ENCODE measurements around the gene PAN2.

PAN2 gene

GRCh38 chr12:56315249-56315621 lies 18.6 kb downstream of the PAN2 start:
- Histone ChIP-seq H2BK15ac (ENCODE audit: low read depth, poor library complexity, severe bottlenecking) (peak overlapping the region; percentile 13), H2BK12ac (ENCODE audit: low read length in 2 of 2) (peak overlapping the region; percentile 66 to 86), H4K8ac (ENCODE audit: low read length) (peak overlapping the region; percentile 85), H3K4ac (ENCODE audit: low read depth in 1 of 2, low read length in 2 of 2) (peak overlapping the region; percentile 46 to 90), H3K14ac (ENCODE audit: low read length in 2 of 2) (peak overlapping the region in 1 of 2 experiments; percentile 91), H2AK5ac (ENCODE audit: low read length, severe bottlenecking) (peak overlapping the region; percentile 86), H3K18ac (ENCODE audit: low read depth in 1 of 2, low read length in 2 of 2) (peak overlapping the region; percentile 56 to 91), H3K4me2 (ENCODE audit: low read length, poor library complexity, severe bottlenecking) (peak overlapping the region; percentile 88), H2AFZ (ENCODE audit: low read depth, low read length) (peak overlapping the region; percentile 60), H2BK120ac (ENCODE audit: low read depth, low read length) (peak overlapping the region; percentile 62), H3K9ac (ENCODE audit: low read length) (peak overlapping the region; percentile 96), H3K27ac (ENCODE audit: low read length, poor library complexity, severe bottlenecking) (peak overlapping the region; percentile 91), H3K36me3 (ENCODE audit: control insufficient read depth in 1 of 2, insufficient read depth in 2 of 2, low read depth in 1 of 2, low read length in 2 of 2) (peaks cover 33 to 40% of the 10 kb centered on the region in 2 experiments), H3K4me1 (ENCODE audit: control insufficient read depth, insufficient read depth, low read depth, low read length) (peaks cover 6% of the 10 kb centered on the region), H3K4me3 (ENCODE audit: insufficient read depth in 1 of 2, low read depth in 1 of 2, low read length in 2 of 2) (peak overlapping the region; percentile 91 to 100), H3K27me3 (ENCODE audit: control insufficient read depth in 1 of 2, insufficient read depth in 1 of 2, low read length in 2 of 2) (no peaks in the 10 kb centered on the region), H2BK5ac (ENCODE audit: low read depth, low read length, poor library complexity, severe bottlenecking) (peak overlapping the region; percentile 48), H3K23ac (ENCODE audit: low read length in 2 of 2) (peak overlapping the region; percentile 6 to 22), H3K9me3 (ENCODE audit: control insufficient read depth, low read length) (no peaks in the 10 kb centered on the region), H3K79me1 (replicated peaks; ENCODE audit: low read length, poor library complexity, severe bottlenecking) (peaks cover 11% of the 10 kb centered on the region), H4K91ac (ENCODE audit: low read length) (peak overlapping the region; percentile 95)
- WGBS = 6% methylated on average over 11 of the region's 11 CpGs
- no peak for DNase-seq

DNA sequence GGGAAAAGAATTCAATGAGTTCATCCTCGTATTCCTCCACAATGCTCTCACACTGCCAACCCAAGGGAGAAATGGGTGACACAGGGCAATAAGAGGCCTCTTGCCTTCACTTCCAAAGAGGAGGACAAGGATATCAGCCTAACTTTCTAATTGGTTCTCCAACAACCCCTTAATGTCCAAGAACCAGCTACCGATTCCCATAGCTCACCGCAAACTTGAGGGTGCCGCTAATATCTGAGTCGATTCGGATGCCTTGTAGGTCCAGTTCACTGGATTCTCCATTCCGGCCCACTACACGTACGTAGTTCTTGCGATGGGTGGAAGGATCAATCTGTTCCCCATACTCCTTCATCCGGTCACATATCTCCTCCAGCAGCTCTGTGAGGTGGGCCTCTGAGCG lies 22.8 kb downstream of the PAN2 start:
- Histone ChIP-seq H2BK12ac (ENCODE audit: low read length in 2 of 2) (no peak overlapping the region), H4K8ac (ENCODE audit: low read length) (no peak overlapping the region), H2AFZ (ENCODE audit: low read depth, low read length) (no peak overlapping the region), H3K18ac (ENCODE audit: low read depth in 1 of 2, low read length in 2 of 2) (no peak overlapping the region), H3K4me3 (ENCODE audit: insufficient read depth in 1 of 2, low read depth in 1 of 2, low read length in 2 of 2) (no peak overlapping the region), H2BK120ac (ENCODE audit: low read depth, low read length) (no peak overlapping the region), H3K14ac (ENCODE audit: low read length in 2 of 2) (no peak overlapping the region), H3K9ac (ENCODE audit: low read length) (no peak overlapping the region), H3K36me3 (ENCODE audit: control insufficient read depth in 1 of 2, insufficient read depth in 2 of 2, low read depth in 1 of 2, low read length in 2 of 2) (peaks cover 34 to 59% of the 10 kb centered on the region in 2 experiments), H4K91ac (ENCODE audit: low read length) (no peak overlapping the region), H3K4me1 (ENCODE audit: control insufficient read depth, insufficient read depth, low read depth, low read length) (peaks cover 8% of the 10 kb centered on the region), H3K4ac (ENCODE audit: low read depth in 1 of 2, low read length in 2 of 2) (no peak overlapping the region), H3K4me2 (ENCODE audit: low read length, poor library complexity, severe bottlenecking) (no peak overlapping the region), H3K23ac (ENCODE audit: low read length in 2 of 2) (no peak overlapping the region), H2AK5ac (ENCODE audit: low read length, severe bottlenecking) (no peak overlapping the region), H3K27me3 (ENCODE audit: control insufficient read depth in 1 of 2, insufficient read depth in 1 of 2, low read length in 2 of 2) (no peaks in the 10 kb centered on the region), H3K79me1 (replicated peaks; ENCODE audit: low read length, poor library complexity, severe bottlenecking) (peaks cover 15% of the 10 kb centered on the region), H2BK15ac (ENCODE audit: low read depth, poor library complexity, severe bottlenecking) (no peak overlapping the region), H2BK5ac (ENCODE audit: low read depth, low read length, poor library complexity, severe bottlenecking) (no peak overlapping the region), H3K9me3 (ENCODE audit: control insufficient read depth, low read length) (no peaks in the 10 kb centered on the region), H3K27ac (ENCODE audit: low read length, poor library complexity, severe bottlenecking) (no peak overlapping the region)
- no peak for DNase-seq
- 95% methylated on average over 12 of the region's 12 CpGs for WGBS

DNA sequence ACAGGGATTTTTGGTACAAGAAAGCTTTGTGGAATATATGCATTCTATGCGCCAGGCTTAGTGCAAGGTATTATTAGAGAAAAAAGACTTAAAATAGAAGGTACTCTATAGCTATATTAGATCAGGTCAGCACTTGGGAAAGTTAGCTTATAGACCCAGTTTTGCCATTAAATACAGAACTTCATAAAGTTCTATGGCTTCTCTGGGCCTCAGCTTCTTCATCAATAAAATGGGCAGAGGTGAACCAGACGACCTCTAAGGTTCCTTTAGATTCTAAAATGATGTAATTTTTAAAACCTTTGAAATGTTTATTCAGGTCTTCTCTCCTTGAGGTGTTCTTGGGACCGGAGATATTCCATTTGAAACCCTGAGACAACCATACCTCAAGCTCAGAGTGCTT lies 25.1 kb downstream of the PAN2 start:
- Histone ChIP-seq H3K4me3 (ENCODE audit: insufficient read depth in 1 of 2, low read depth in 1 of 2, low read length in 2 of 2) (no peak overlapping the region), H2BK5ac (ENCODE audit: low read depth, low read length, poor library complexity, severe bottlenecking) (no peak overlapping the region), H3K9me3 (ENCODE audit: control insufficient read depth, low read length) (no peaks in the 10 kb centered on the region), H3K4me1 (ENCODE audit: control insufficient read depth, insufficient read depth, low read depth, low read length) (peaks cover 2% of the 10 kb centered on the region), H3K4me2 (ENCODE audit: low read length, poor library complexity, severe bottlenecking) (no peak overlapping the region), H4K8ac (ENCODE audit: low read length) (no peak overlapping the region), H3K27me3 (ENCODE audit: control insufficient read depth in 1 of 2, insufficient read depth in 1 of 2, low read length in 2 of 2) (no peaks in the 10 kb centered on the region), H3K23ac (ENCODE audit: low read length in 2 of 2) (no peak overlapping the region), H3K79me1 (replicated peaks; ENCODE audit: low read length, poor library complexity, severe bottlenecking) (peaks cover 16% of the 10 kb centered on the region), H2AK5ac (ENCODE audit: low read length, severe bottlenecking) (no peak overlapping the region), H4K91ac (ENCODE audit: low read length) (no peak overlapping the region), H2BK12ac (ENCODE audit: low read length in 2 of 2) (no peak overlapping the region), H3K27ac (ENCODE audit: low read length, poor library complexity, severe bottlenecking) (no peak overlapping the region), H3K36me3 (ENCODE audit: control insufficient read depth in 1 of 2, insufficient read depth in 2 of 2, low read depth in 1 of 2, low read length in 2 of 2) (peaks cover 41 to 69% of the 10 kb centered on the region in 2 experiments), H2BK15ac (ENCODE audit: low read depth, poor library complexity, severe bottlenecking) (no peak overlapping the region), H2AFZ (ENCODE audit: low read depth, low read length) (no peak overlapping the region), H3K4ac (ENCODE audit: low read depth in 1 of 2, low read length in 2 of 2) (no peak overlapping the region), H3K14ac (ENCODE audit: low read length in 2 of 2) (no peak overlapping the region), H2BK120ac (ENCODE audit: low read depth, low read length) (no peak overlapping the region), H3K9ac (ENCODE audit: low read length) (no peak overlapping the region), H3K18ac (ENCODE audit: low read depth in 1 of 2, low read length in 2 of 2) (no peak overlapping the region)
- DNase-seq = no peak
- WGBS = 97% methylated on average over 1 of the region's 3 CpGs

DNA sequence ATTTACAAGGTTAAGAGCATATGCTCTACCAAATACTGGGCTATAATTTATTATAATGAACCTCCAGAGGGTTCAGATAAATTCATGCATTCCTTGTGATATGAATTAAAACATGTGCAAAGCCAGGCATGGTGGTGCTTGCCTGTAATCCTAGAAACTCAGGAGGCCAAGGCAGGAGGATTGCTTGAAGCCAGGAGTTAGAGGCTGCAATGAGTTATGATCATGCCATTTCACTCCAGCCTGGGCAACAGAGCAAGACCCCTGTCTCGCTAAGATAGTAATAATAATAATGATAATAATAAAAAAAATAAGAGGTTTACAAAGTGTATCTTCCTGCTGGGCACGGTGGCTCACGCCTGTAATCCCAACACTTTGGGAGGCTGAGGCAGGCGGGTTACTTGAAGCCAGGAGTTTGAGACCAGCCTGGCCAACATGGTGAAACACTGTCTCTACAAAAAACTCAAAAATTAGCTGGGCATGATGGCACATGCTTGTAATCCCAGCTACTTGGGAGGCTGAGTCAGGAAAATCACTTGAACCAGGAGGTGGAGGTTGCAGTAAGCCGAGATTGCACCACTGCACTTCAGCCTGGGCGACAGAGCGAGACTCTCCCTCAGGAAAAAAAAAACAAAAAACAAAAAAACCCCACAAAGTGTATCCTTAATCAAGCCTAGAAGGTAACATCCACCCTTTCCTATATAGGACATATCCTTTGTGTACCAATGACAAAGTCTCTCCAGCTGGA lies 26.4 kb downstream of the PAN2 start:
- Histone ChIP-seq H2BK15ac (ENCODE audit: low read depth, poor library complexity, severe bottlenecking) (no peak overlapping the region), H2AK5ac (ENCODE audit: low read length, severe bottlenecking) (no peak overlapping the region), H2BK12ac (ENCODE audit: low read length in 2 of 2) (no peak overlapping the region), H3K9ac (ENCODE audit: low read length) (no peak overlapping the region), H3K14ac (ENCODE audit: low read length in 2 of 2) (no peak overlapping the region), H2BK120ac (ENCODE audit: low read depth, low read length) (no peak overlapping the region), H3K27me3 (ENCODE audit: control insufficient read depth in 1 of 2, insufficient read depth in 1 of 2, low read length in 2 of 2) (no peaks in the 10 kb centered on the region), H3K4me1 (ENCODE audit: control insufficient read depth, insufficient read depth, low read depth, low read length) (peaks cover 2% of the 10 kb centered on the region), H3K27ac (ENCODE audit: low read length, poor library complexity, severe bottlenecking) (peak overlapping the region; percentile 20), H3K18ac (ENCODE audit: low read depth in 1 of 2, low read length in 2 of 2) (no peak overlapping the region), H2AFZ (ENCODE audit: low read depth, low read length) (no peak overlapping the region), H3K4me3 (ENCODE audit: insufficient read depth in 1 of 2, low read depth in 1 of 2, low read length in 2 of 2) (no peak overlapping the region), H3K4ac (ENCODE audit: low read depth in 1 of 2, low read length in 2 of 2) (no peak overlapping the region), H3K36me3 (ENCODE audit: control insufficient read depth in 1 of 2, insufficient read depth in 2 of 2, low read depth in 1 of 2, low read length in 2 of 2) (peaks cover 37 to 69% of the 10 kb centered on the region in 2 experiments), H3K79me1 (replicated peaks; ENCODE audit: low read length, poor library complexity, severe bottlenecking) (peaks cover 15% of the 10 kb centered on the region), H2BK5ac (ENCODE audit: low read depth, low read length, poor library complexity, severe bottlenecking) (no peak overlapping the region), H4K91ac (ENCODE audit: low read length) (no peak overlapping the region), H4K8ac (ENCODE audit: low read length) (no peak overlapping the region), H3K23ac (ENCODE audit: low read length in 2 of 2) (no peak overlapping the region), H3K9me3 (ENCODE audit: control insufficient read depth, low read length) (no peaks in the 10 kb centered on the region), H3K4me2 (ENCODE audit: low read length, poor library complexity, severe bottlenecking) (no peak overlapping the region)
- 97% methylated on average over 6 of the region's 7 CpGs for WGBS
- no peak for DNase-seq
